K562 (cell line): Measurements from ENCODE around the gene ERGIC1. TPM values are rescaled to one million over a fixed set of nuclear protein-coding genes. Genes with fewer than 3 reads are reported as not detected.

ENCODE experiments used
- ATAC-seq: fragments of 200-7000 bp; cut with Tn5 transposase; 3 replicates; pipeline ENCODE4 v1.9.1; 2020; ENCODE audit warnings: moderate library complexity
- BruUV-seq: library from RNA; stranded (reverse); fragments of 400-500 nt; replicated peaks from 2 replicates; lab custom pipeline; 2021; lab: Mats Ljungman, UMichigan
- CTCF ChIA-PET: fragments of 300-600 bp; formaldehyde crosslinking; extraction: SDS; loops from one replicate; lab custom pipeline; 2021; ENCODE audit warnings: low intra/inter-chr PET ratio; lab: Yijun Ruan, JAX
- POLR2A ChIA-PET: fragments of 300-600, 350-650 bp; sonication (Branson Sonifier 250); formaldehyde crosslinking; extraction: SDS; loops from one replicate; lab custom pipeline; 2021; ENCODE audit warnings: antibody characterized with exemption, inconsistent platforms; lab: Yijun Ruan, JAX
- DNase-seq, 4 experiments: peaks; one replicate each; pipeline versions ENCODE4 v3.0.0 to v3.0.0-alpha.2; 2011 to 2018; ENCODE audit warnings: low spot score in 3 of 4, mixed read lengths in 3 of 4; ENCODE audit errors: extremely low read depth in 1 of 4
- FAIRE-seq: peaks from 2 replicates; lab custom pipeline; 2011; peaks lifted over from hg19 to GRCh38; lab: Jason Lieb, UNC
- H2AFZ ChIP-seq: 2 replicates; pipeline ENCODE4 v1.6.0; 2011; ENCODE audit warnings: low read depth, low read length, control low read depth, inconsistent platforms
- H3K27ac ChIP-seq: fragments of 200-600 bp; 3 replicates; pipeline ENCODE4 v1.8.0; 2011; ENCODE audit warnings: low read depth, mild to moderate bottlenecking, control low read depth, inconsistent platforms, low read length, moderate library complexity, mixed read lengths; ENCODE audit errors: extremely low read depth
- H3K27me3 ChIP-seq, 2 experiments: fragments of 300-600 bp in 1 of 2; 2 replicates in 1 of 2; 3 replicates in 1 of 2; pipeline versions ENCODE4 v1.6.0 to v1.8.0; 2011; ENCODE audit warnings: inconsistent platforms in 2 of 2, low read length in 2 of 2, mild to moderate bottlenecking in 1 of 2, mixed read lengths in 1 of 2, moderate library complexity in 1 of 2; ENCODE audit not compliant: control insufficient read depth in 2 of 2, insufficient read depth in 2 of 2
- H3K36me3 ChIP-seq: fragments of 300-600 bp; 3 replicates; pipeline ENCODE4 v1.8.0; 2011; ENCODE audit warnings: mild to moderate bottlenecking, low read length, inconsistent platforms; ENCODE audit not compliant: control insufficient read depth, insufficient read depth
- H3K4me1 ChIP-seq, 2 experiments: fragments of 200-600 bp in 1 of 2; replicated peaks in 1 of 2; 2 replicates in 1 of 2; 3 replicates in 1 of 2; pipeline versions ENCODE4 v1.5.1 to v1.8.0; 2011; ENCODE audit warnings: inconsistent platforms in 2 of 2, low read length in 2 of 2, mild to moderate bottlenecking in 1 of 2, mixed read lengths in 1 of 2, moderate library complexity in 1 of 2; ENCODE audit not compliant: control insufficient read depth in 2 of 2, insufficient read depth in 2 of 2
- H3K4me2 ChIP-seq: 2 replicates; pipeline ENCODE4 v1.6.1; 2011; ENCODE audit warnings: low read length, control low read depth, inconsistent platforms, mixed read lengths; ENCODE audit not compliant: insufficient read depth
- H3K4me3 ChIP-seq: fragments of 200-600 bp; sonication (generic), shearing (Covaris generic); 2 replicates; pipeline ENCODE4 v1.5.1; 2016; ENCODE audit warnings: control low read depth, inconsistent platforms
- H3K79me2 ChIP-seq: fragments of 200-600 bp; 3 replicates; pipeline ENCODE4 v1.8.0; 2011; ENCODE audit warnings: low read length, inconsistent platforms; ENCODE audit not compliant: control insufficient read depth, insufficient read depth
- H3K9ac ChIP-seq, 2 experiments: 2 replicates each; pipeline versions ENCODE4 v1.6.0 to v1.6.1; 2011; ENCODE audit warnings: low read depth in 2 of 2, low read length in 2 of 2, control low read depth in 1 of 2, inconsistent platforms in 1 of 2, mild to moderate bottlenecking in 1 of 2, mixed read lengths in 1 of 2; ENCODE audit not compliant: insufficient read depth in 1 of 2
- H3K9me1 ChIP-seq: one replicate; pipeline ENCODE4 v1.6.0; 2011; ENCODE audit warnings: inconsistent platforms, mild to moderate bottlenecking, low read length, moderate library complexity; ENCODE audit not compliant: control insufficient read depth, insufficient read depth
- H3K9me3 ChIP-seq: replicated peaks from 2 replicates; pipeline ENCODE4 v1.5.1; 2011; ENCODE audit warnings: low read depth, low read length, inconsistent platforms; ENCODE audit not compliant: control insufficient read depth, insufficient read depth
- H4K20me1 ChIP-seq: replicated peaks from 2 replicates; pipeline ENCODE4 v1.6.1; 2011; ENCODE audit warnings: low read length, inconsistent platforms, mixed read lengths; ENCODE audit not compliant: control insufficient read depth, insufficient read depth
- CHAMP1 ChIP-seq: fragments of 450-650 bp; IDR thresholded peaks from 2 replicates; pipeline ENCODE4 v1.6.1; 2016; ENCODE audit warnings: mild to moderate bottlenecking
- HDAC1 ChIP-seq, 2 experiments: fragments of 450-650 bp; IDR thresholded peaks; 2 replicates each; pipeline ENCODE4 v1.6.1; 2016 to 2017; ENCODE audit warnings: inconsistent platforms in 1 of 2, mild to moderate bottlenecking in 1 of 2, moderate library complexity in 1 of 2
- HMBOX1 ChIP-seq: sonication (generic); IDR thresholded peaks from 2 replicates; pipeline ENCODE4 v1.6.1; 2016
- HMG20B ChIP-seq: fragments of 250-450 bp; sonication (Bioruptor Pico); IDR thresholded peaks from 2 replicates; pipeline ENCODE4 v1.5.0; 2021; ENCODE audit warnings: mild to moderate bottlenecking
- SFPQ ChIP-seq: fragments of 200-400 bp; formaldehyde crosslinking; IDR thresholded peaks from 2 replicates; pipeline ENCODE4 v1.6.1; 2017; ENCODE audit warnings: mild to moderate bottlenecking, low read depth, low read length, moderate library complexity
- SMAD1 ChIP-seq: fragments of 150-350 bp; IDR thresholded peaks from 2 replicates; pipeline ENCODE4 v1.6.1; 2014; ENCODE audit warnings: low read length, low read depth; ENCODE audit not compliant: partially characterized antibody
- ZFP36 ChIP-seq: fragments of 150-350 bp; IDR thresholded peaks from 2 replicates; pipeline ENCODE4 v1.6.1; 2018; ENCODE audit warnings: low read length, low read depth; ENCODE audit not compliant: partially characterized antibody
- ZFPM2 ChIP-seq: fragments of 250-450 bp; sonication (Bioruptor Pico); IDR thresholded peaks from 2 replicates; pipeline ENCODE4 v1.5.1; 2022; ENCODE audit warnings: mild to moderate bottlenecking
- ZNF609 ChIP-seq: sonication (generic); formaldehyde crosslinking; IDR thresholded peaks from 2 replicates; pipeline ENCODE4 v1.8.1; 2023; ENCODE audit warnings: missing genetic modification reagents, mild to moderate bottlenecking, borderline replicate concordance
- WGBS: fragments of 100-300 bp; shearing (Covaris generic); methylation state at CpG from one replicate; pipeline ENCODE4 v1.1.6; 2016; ENCODE audit warnings: low coverage, mixed read lengths; ENCODE audit not compliant: insufficient coverage; ENCODE audit errors: missing lambda C conversion rate; 5-methylcytosine and 5-hydroxymethylcytosine counted together
- in situ Hi-C: fragments of 300-500 bp; cut with MboI; formaldehyde crosslinking; loops from 4 replicates; pipeline ENCODE4 v1.15.0; 2018; ENCODE audit warnings: inconsistent platforms, mixed read lengths
- intact Hi-C: fragments of 100-400 bp; cut with micrococcal nuclease; formaldehyde crosslinking; loops from 2 replicates; pipeline ENCODE4 v1.14.2; 2022
- polyA plus RNA-seq, 8 experiments: library from polyadenylated mRNA; depleted of rRNA in 4 of 8; stranded (reverse) in 5 of 8; unstranded in 3 of 8; fragments of >200 nt; fragmentation: Nextera tagmentation in 2 of 8; fragmentation: Illumina TruSeq in 1 of 8; extraction: Ambion mirVana in 2 of 8; extraction: Trizol in 1 of 8; gene quantifications; 2 replicates each; pipeline versions ENCODE4 v1.2.1 to v1.2.3, GENCODE V29; 2011 to 2014; ENCODE audit warnings: inconsistent platforms in 1 of 8, missing spikeins in 1 of 8
- total RNA-seq, 7 experiments: library from RNA; depleted of rRNA in 6 of 7; stranded (reverse); fragments of >200 nt in 6 of 7; fragmentation: Illumina TruSeq in 2 of 7; extraction: Trizol in 2 of 7; gene quantifications; 2 replicates each; pipeline versions ENCODE4 v1.2.1 to v1.2.3, GENCODE V29; 2011 to 2021; ENCODE audit warnings: low replicate concordance in 1 of 7
- TF ChIP-seq, protein P1 (sequence below): sonication (generic); formaldehyde crosslinking; IDR thresholded peaks from 2 replicates; pipeline ENCODE4 v1.8.0; 2022; ENCODE audit warnings: missing genetic modification reagents, mild to moderate bottlenecking, borderline replicate concordance

ERGIC1 gene
- total and polyA plus RNA-seq, 9 of the 15 experiments (the other 6 are each of a cell fraction or from before 2014, with no cell fraction given): 5.5 to 68.4 (median 36.4) TPM

DNA sequence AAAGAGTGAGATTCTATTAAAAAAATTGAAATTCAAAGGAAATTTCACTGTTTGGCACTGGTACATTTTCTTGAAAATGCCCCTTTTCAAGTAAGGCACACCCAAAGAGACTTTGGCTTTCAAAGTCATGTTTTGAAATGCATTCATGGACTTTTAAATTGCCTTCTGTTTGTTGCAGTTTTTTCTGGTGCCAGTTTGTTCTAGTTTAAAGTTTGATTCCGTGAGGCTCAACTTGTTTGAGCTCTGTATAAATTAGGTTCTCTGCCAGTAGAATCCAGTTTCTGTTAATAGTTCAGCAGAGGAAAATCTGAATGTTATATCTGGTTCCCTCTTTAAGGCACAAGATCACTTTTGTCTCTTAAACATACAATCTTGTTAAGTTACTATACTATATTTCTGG is 165.9 kb downstream of the ERGIC1 start:
- H2AFZ ChIP-seq: no peak overlapping the region
- BruUV-seq: no TSS peak
- H3K9me1 ChIP-seq: no peaks in the 10 kb centered on the region
- no peak for ATAC-seq
- H3K4me1 ChIP-seq: peaks cover 0 to 3% of the 10 kb centered on the region in 2 experiments; a peak in 2 of 5 replicates
- no peaks in the 10 kb centered on the region for H3K27me3 ChIP-seq
- H3K27ac ChIP-seq: no peak overlapping the region
- FAIRE-seq: no peak
- H3K79me2 ChIP-seq: peaks cover 74% of the 10 kb centered on the region
- peaks cover 22% of the 10 kb centered on the region for H4K20me1 ChIP-seq
- DNase-seq: no peak
- peaks cover 60% of the 10 kb centered on the region; the same call in 2 of the 3 replicates for H3K36me3 ChIP-seq
- CTCF ChIA-PET: no interaction called here
- TF ChIP-seq HDAC1 (IDR thresholded peaks at IDR 0.05): no peak
- TF ChIP-seq HMG20B: no peak
- TF ChIP-seq HMBOX1: no peak
- TF ChIP-seq ZFP36: no peak
- TF ChIP-seq ZFPM2 (CRISPR knock-in tag): no peak
- TF ChIP-seq, protein P1, sequence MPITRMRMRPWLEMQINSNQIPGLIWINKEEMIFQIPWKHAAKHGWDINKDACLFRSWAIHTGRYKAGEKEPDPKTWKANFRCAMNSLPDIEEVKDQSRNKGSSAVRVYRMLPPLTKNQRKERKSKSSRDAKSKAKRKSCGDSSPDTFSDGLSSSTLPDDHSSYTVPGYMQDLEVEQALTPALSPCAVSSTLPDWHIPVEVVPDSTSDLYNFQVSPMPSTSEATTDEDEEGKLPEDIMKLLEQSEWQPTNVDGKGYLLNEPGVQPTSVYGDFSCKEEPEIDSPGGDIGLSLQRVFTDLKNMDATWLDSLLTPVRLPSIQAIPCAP (CRISPR knock-in tag): no peak
- no peak for TF ChIP-seq SFPQ
- no peak for TF ChIP-seq CHAMP1
- no peak for TF ChIP-seq ZNF609 (CRISPR knock-in tag)
- TF ChIP-seq SMAD1: no peak
- TF ChIP-seq, all 486 proteins: peak for 0
- Histone ChIP-seq H3K9me3 (no peaks in the 10 kb centered on the region), H3K4me2 (no peak overlapping the region), H3K4me3 (no peak overlapping the region), H3K9ac (no peak overlapping the region)
- in situ Hi-C loops: no loop called here
- POLR2A ChIA-PET: interaction anchor here (0.9 kb wide), 1 partner anchor 10 kb away, joined by 3 read pairs; no protein-coding TSS in a partner anchor
- intact Hi-C loops: no loop called here
- WGBS: 72% methylated on average over 1 of the region's 1 CpG
